ENCODE measurements around the gene NUB1.

Gene NUB1

GRCh38 chr7:151374726-151375125, 33.1 kb downstream of the NUB1 start:
- Mint-ChIP-seq H3K4me1 (ENCODE audit: low read depth) (no peaks in the 10 kb centered on the region), H3K27ac (no peak overlapping the region), H3K27me3 (no peaks in the 10 kb centered on the region), H3K9me3 (ENCODE audit: low read depth) (no peaks in the 10 kb centered on the region), H3K36me3 (peaks cover 11% of the 10 kb centered on the region), H3K4me3 (no peak overlapping the region)

DNA sequence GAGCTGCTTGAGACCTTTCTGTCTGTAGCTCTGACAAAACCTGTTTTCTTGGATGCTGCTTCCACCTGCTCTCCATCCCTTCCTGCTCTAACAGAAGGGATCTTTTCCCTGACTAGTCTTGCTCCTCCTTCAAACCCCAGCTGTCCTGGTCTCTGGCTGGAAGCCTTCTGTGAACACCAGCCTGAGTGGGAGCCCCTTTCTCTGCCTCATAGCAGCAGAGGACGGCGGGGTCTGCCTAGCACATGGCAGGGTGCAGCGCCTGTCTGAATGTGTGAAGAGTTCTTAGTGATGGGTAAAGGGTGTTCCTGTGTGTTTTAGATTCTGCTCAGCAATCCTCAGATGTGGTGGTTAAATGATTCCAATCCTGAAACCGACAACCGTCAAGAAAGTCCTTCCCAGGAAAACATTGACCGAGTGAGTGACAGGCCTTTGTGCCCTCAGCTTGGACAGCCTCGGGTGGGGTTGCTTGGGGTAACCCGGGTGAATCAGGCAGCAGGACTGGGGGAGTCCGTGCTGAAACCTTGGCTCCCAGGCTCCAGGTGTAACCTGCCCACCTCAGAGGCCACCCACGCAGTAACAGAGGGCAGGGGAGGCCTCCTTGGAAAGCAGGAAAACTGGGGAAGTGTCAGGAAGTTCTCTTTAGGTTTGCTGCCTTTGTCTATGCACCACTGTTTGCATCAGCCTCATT, 34.1 kb downstream of the NUB1 start:
- no peak overlapping the region for H3K4me3 Mint-ChIP-seq
- no peaks in the 10 kb centered on the region for H3K4me1 Mint-ChIP-seq (ENCODE audit: low read depth)
- H3K27me3 Mint-ChIP-seq = no peaks in the 10 kb centered on the region
- peaks cover 9% of the 10 kb centered on the region for H3K36me3 Mint-ChIP-seq
- H3K9me3 Mint-ChIP-seq (ENCODE audit: low read depth) = no peaks in the 10 kb centered on the region
- no peak overlapping the region for H3K27ac Mint-ChIP-seq

GRCh38 chr7:151376218-151376902, 34.7 kb downstream of the NUB1 start:
- peaks cover 5% of the 10 kb centered on the region for H3K36me3 Mint-ChIP-seq
- H3K4me3 Mint-ChIP-seq = no peak overlapping the region
- no peak overlapping the region for H3K27ac Mint-ChIP-seq
- no peaks in the 10 kb centered on the region for H3K9me3 Mint-ChIP-seq (ENCODE audit: low read depth)
- H3K27me3 Mint-ChIP-seq = no peaks in the 10 kb centered on the region
- H3K4me1 Mint-ChIP-seq (ENCODE audit: low read depth) = peaks cover 3% of the 10 kb centered on the region

DNA sequence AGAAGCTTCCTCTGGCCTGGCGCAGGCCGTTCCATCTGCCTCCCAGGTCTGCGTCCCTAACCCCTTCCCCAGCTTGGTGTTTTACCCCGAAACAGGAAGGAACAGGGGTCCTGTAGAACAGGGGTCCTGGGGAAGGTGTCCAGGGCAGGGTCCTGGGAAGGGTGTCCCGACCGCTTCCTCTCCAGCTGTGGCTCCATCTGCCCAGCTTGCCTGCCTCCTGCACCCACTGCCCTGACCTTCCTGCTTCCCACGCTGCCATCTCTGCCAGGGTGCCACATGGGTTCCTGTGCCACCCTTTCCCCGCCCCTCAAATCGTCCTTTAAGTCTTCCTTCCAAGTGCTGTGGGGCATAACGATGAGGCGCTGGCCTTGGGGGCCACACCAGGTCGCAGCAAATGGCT, 35.8 kb downstream of the NUB1 start:
- Mint-ChIP-seq H3K4me1 (ENCODE audit: low read depth) (peaks cover 7% of the 10 kb centered on the region), H3K36me3 (peaks cover 3% of the 10 kb centered on the region), H3K9me3 (ENCODE audit: low read depth) (no peaks in the 10 kb centered on the region), H3K4me3 (no peak overlapping the region), H3K27me3 (no peaks in the 10 kb centered on the region), H3K27ac (no peak overlapping the region)

GRCh38 chr7:151378011-151378410, 36.4 kb downstream of the NUB1 start:
- Mint-ChIP-seq H3K36me3 (peaks cover 2% of the 10 kb centered on the region), H3K27ac (no peak overlapping the region), H3K4me1 (ENCODE audit: low read depth) (peaks cover 9% of the 10 kb centered on the region), H3K27me3 (peaks cover 1% of the 10 kb centered on the region), H3K4me3 (no peak overlapping the region), H3K9me3 (ENCODE audit: low read depth) (no peaks in the 10 kb centered on the region)

DNA sequence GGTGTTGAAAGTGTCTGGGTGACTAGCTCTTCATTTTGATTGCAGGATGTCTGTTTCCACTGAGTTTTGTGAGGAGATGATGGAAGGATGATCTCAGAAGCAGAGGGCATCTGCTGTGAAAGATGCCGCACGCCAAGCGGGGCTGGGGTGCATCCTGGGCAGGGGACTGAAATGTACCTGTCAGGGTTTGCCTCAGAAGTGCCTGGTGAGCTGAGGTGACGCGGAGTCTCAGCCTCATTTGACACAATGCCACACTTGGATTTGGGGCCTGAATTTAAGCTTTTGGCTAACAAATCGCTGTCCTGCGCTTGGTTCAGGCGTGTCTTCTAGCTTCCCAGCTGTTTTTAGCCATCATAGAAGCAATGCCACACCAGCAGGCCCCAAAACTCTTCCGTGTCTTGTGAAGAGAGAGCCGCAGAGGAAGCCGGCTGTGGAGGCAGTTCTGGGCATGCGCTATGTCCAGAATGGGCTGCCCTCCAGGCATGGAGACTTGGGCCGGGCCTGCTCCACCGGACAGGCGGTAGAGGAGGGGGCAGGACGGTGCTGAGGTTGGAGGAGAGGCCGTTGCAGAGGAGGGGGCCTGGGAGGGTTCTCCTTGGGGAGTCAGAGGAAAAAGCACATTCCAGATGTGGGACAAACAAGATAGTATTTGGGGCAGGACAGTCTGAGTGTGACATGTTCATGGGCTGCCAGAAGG, 37.0 kb downstream of the NUB1 start:
- Mint-ChIP-seq H3K9me3 (ENCODE audit: low read depth) (no peaks in the 10 kb centered on the region), H3K4me1 (ENCODE audit: low read depth) (peaks cover 9% of the 10 kb centered on the region), H3K27ac (no peak overlapping the region), H3K36me3 (peaks cover 2% of the 10 kb centered on the region), H3K27me3 (peaks cover 1% of the 10 kb centered on the region), H3K4me3 (no peak overlapping the region)

- no peaks in the 10 kb centered on the region for H3K9me3 Mint-ChIP-seq (ENCODE audit: low read depth)
- no peak overlapping the region for H3K27ac Mint-ChIP-seq
- no peak overlapping the region for H3K4me3 Mint-ChIP-seq
- H3K36me3 Mint-ChIP-seq = peaks cover 2% of the 10 kb centered on the region
- H3K4me1 Mint-ChIP-seq (ENCODE audit: low read depth) = peaks cover 9% of the 10 kb centered on the region
- H3K27me3 Mint-ChIP-seq = peaks cover 1% of the 10 kb centered on the region
Observed at GRCh38 chr7:151379193-151379520, 37.5 kb downstream of the NUB1 start.

DNA sequence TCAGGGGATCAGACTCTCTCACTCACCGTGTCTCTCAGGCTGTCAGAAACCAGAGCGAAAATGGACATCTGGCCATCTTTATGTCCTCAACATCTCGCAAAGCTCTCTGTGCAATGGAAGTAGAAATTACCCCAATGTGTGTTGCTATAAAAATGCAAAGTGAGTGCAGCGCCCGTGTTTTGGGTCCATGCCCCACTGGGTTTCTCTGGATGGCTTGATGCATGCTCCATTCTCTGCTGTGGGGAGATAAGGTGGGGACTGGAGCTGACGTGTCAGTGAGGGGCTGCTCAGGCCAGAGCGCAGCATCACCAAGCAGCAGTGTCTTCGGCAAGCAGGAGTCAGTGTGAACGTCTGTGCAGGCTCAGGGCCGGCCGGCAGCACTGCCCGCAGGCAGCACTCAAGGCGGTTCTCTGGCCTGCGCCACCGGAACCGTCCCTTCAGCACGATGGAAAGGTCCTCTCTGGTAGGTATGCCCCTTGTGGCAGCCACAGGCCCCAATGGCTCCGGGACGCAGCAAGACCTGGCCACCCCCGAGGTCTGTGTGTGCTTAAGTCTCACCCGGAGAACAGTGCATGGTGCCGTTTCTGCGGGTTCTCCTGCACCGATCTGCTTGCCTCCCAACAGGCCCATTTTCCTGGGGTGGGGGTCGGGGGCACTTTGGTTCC, 38.1 kb downstream of the NUB1 start:
- peaks cover 1% of the 10 kb centered on the region for H3K27me3 Mint-ChIP-seq
- peaks cover 9% of the 10 kb centered on the region for H3K4me1 Mint-ChIP-seq (ENCODE audit: low read depth)
- H3K27ac Mint-ChIP-seq = no peak overlapping the region
- no peak overlapping the region for H3K4me3 Mint-ChIP-seq
- no peaks in the 10 kb centered on the region for H3K9me3 Mint-ChIP-seq (ENCODE audit: low read depth)
- peaks cover 2% of the 10 kb centered on the region for H3K36me3 Mint-ChIP-seq

- no peak overlapping the region for H3K27ac Mint-ChIP-seq
- H3K9me3 Mint-ChIP-seq (ENCODE audit: low read depth) = no peaks in the 10 kb centered on the region
- H3K4me3 Mint-ChIP-seq = peak overlapping the region; percentile 46
- H3K36me3 Mint-ChIP-seq = peaks cover 1% of the 10 kb centered on the region
- peaks cover 1% of the 10 kb centered on the region for H3K27me3 Mint-ChIP-seq
- peaks cover 9% of the 10 kb centered on the region for H3K4me1 Mint-ChIP-seq (ENCODE audit: low read depth)
Observed at GRCh38 chr7:151380199-151381097, 38.8 kb downstream of the NUB1 start.

GRCh38 chr7:151381098-151381347, 39.4 kb downstream of the NUB1 start:
- Mint-ChIP-seq H3K4me1 (ENCODE audit: low read depth) (peaks cover 9% of the 10 kb centered on the region), H3K9me3 (ENCODE audit: low read depth) (no peaks in the 10 kb centered on the region), H3K27me3 (peaks cover 1% of the 10 kb centered on the region), H3K27ac (no peak overlapping the region), H3K4me3 (peak overlapping the region; percentile 46), H3K36me3 (no peaks in the 10 kb centered on the region)

DNA sequence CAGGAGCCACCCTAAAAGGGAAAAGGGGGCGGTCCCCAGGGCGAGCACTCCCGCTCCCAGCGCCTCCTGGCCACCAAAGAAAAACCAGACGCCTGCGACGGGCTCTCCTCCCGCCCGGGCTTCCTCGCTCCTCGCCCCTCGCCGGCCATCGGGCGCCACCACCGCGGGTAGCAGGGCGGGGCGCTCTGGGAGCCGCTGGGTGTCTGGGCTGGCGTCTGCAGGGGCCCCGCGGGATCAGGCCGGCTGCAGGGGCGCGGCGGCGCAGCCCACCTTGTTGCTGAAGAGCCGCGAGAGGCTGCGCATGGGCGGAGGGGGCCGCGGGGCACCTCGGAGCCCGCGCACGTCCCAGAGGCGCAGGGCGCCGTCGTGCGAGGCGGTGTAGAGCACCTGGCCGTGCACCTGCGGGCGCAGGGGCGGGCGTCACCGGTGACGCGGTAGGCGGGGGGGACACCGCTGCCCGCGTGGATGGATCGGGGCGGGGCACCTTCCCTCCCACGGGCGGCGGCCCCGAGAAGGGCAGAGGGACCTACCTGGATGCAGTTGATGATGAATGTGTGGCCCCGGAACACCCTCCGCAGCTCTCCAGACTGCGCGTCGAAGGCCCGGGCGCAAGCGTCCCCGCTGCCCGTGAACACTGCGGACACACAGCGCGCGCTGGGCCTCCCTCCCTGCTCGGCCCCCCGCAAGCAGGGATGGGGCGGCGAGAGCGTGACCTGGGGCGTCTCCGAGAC, 39.9 kb downstream of the NUB1 start:
- Mint-ChIP-seq H3K36me3 (no peaks in the 10 kb centered on the region), H3K4me3 (no peak overlapping the region), H3K27ac (no peak overlapping the region), H3K4me1 (ENCODE audit: low read depth) (peaks cover 9% of the 10 kb centered on the region), H3K27me3 (peaks cover 1% of the 10 kb centered on the region), H3K9me3 (ENCODE audit: low read depth) (no peaks in the 10 kb centered on the region)

DNA sequence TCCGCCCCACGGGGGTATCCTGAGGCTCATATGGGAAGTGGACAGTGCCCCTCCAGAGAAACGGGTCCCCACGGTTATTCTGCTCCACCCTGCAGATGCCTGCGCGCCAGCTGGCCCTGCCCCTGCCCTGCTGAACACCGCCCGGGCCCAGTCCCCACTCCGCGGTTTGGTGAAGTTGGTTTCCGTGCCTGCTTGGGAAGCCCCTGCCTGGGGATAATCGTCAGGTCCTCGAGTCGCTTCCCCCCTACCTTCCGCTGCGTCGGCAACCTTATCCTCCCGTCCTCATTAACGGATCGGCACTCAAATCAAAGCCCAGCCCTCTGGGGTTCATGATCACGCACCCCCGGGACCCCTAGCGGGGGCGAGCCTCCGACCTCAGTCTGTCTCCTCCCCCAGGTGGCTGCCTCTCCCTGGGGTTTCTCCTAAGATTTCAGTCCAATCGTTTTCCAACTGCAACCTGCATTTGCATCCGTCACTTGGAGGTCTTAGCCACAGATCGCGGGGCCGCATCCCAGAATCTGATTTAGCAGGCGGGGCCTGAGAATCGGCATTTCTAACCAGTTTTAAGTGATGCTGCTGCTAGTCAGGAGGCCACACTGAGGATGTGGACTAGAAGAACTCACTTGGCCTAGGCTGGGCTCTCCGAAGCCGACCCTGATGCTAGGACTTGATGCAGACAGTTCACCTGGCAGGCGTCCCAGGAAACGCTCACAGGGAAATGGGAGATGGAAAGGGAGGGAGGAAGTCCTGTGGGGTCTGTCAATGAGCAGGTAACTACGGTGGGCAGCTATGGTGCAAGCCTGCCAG, 40.7 kb downstream of the NUB1 start:
- Mint-ChIP-seq H3K36me3 (no peaks in the 10 kb centered on the region), H3K4me3 (peak overlapping the region; percentile 77), H3K4me1 (ENCODE audit: low read depth) (peaks cover 9% of the 10 kb centered on the region), H3K27me3 (peaks cover 1% of the 10 kb centered on the region), H3K27ac (peak overlapping the region; percentile 54), H3K9me3 (ENCODE audit: low read depth) (no peaks in the 10 kb centered on the region)

- H3K27me3 Mint-ChIP-seq = peaks cover 1% of the 10 kb centered on the region
- H3K9me3 Mint-ChIP-seq (ENCODE audit: low read depth) = no peaks in the 10 kb centered on the region
Observed at GRCh38 chr7:151383638-151384351, 42.2 kb downstream of the NUB1 start.

More at GRCh38 chr7:151383638-151384351, 42.2 kb downstream of the NUB1 start:
- H3K4me1 Mint-ChIP-seq (ENCODE audit: low read depth) = peaks cover 9% of the 10 kb centered on the region
- H3K36me3 Mint-ChIP-seq = no peaks in the 10 kb centered on the region
- no peak overlapping the region for H3K4me3 Mint-ChIP-seq
- H3K27ac Mint-ChIP-seq = no peak overlapping the region

Measured in activated naive CD8-positive, alpha-beta T cell (primary cell).